Measurements from ENCODE around the gene CFP. TPM values are rescaled to one million over a fixed set of nuclear protein-coding genes. Genes with fewer than 3 reads are reported as not detected.

Gene CFP
- total RNA-seq, 1 experiment from 2014 or later, result 2.0 TPM

DNA sequence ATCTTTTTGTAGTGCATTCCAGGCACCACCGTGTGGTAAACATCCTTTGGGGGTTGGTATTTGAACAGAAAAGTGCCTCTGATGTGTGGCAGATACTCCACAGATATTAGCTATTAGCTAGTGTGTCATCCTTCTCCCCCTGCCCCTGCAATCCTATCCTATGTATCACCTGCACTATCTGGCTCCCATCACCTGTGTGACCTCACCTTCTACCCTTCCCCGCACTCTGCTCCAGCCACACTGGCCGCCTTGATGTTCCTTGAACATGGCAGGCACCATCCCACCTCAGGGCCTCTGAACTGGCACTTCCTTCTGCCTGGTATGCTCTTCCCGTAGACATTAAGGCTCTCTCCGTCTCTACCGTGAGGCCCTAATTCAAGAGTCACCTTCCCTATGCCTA, 16.9 kb upstream of the CFP start:
- ATAC-seq (no peak), DNase-seq (ENCODE audit: low spot score) (no peak)
- TF ChIP-seq NFATC4 (CRISPR knock-in tag; IDR thresholded peaks at IDR 0.05) (no peak), JAZF1 (CRISPR knock-in tag; IDR thresholded peaks at IDR 0.05) (no peak), PRDM15 (CRISPR knock-in tag; IDR thresholded peaks at IDR 0.05) (no peak), ZNF121 (CRISPR knock-in tag; IDR thresholded peaks at IDR 0.05) (no peak), GRHL2 (CRISPR knock-in tag; IDR thresholded peaks at IDR 0.05; ENCODE audit: insufficient replicate concordance, severe bottlenecking) (no peak), OVOL2 (CRISPR knock-in tag; IDR thresholded peaks at IDR 0.05; ENCODE audit: borderline replicate concordance) (no peak), EMX1 (CRISPR knock-in tag; IDR thresholded peaks at IDR 0.05) (no peak), CREB1 (CRISPR knock-in tag; IDR thresholded peaks at IDR 0.05) (no peak), ZNF138 (CRISPR knock-in tag; conservative IDR thresholded peaks at IDR 0.05) (no peak)
- TF ChIP-seq, protein P1, sequence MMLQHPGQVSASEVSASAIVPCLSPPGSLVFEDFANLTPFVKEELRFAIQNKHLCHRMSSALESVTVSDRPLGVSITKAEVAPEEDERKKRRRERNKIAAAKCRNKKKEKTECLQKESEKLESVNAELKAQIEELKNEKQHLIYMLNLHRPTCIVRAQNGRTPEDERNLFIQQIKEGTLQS (CRISPR knock-in tag; conservative IDR thresholded peaks at IDR 0.05), result no peak
- TF ChIP-seq, protein P2, sequence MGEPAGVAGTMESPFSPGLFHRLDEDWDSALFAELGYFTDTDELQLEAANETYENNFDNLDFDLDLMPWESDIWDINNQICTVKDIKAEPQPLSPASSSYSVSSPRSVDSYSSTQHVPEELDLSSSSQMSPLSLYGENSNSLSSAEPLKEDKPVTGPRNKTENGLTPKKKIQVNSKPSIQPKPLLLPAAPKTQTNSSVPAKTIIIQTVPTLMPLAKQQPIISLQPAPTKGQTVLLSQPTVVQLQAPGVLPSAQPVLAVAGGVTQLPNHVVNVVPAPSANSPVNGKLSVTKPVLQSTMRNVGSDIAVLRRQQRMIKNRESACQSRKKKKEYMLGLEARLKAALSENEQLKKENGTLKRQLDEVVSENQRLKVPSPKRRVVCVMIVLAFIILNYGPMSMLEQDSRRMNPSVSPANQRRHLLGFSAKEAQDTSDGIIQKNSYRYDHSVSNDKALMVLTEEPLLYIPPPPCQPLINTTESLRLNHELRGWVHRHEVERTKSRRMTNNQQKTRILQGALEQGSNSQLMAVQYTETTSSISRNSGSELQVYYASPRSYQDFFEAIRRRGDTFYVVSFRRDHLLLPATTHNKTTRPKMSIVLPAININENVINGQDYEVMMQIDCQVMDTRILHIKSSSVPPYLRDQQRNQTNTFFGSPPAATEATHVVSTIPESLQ (CRISPR knock-in tag; IDR thresholded peaks at IDR 0.05), result no peak
- peaks cover 6% of the 10 kb centered on the region for H3K36me3 Mint-ChIP-seq
- ChIA-PET CTCF (no interaction called here), POLR2A (no interaction called here)
- peak overlapping the region; percentile 57; the same call in 1 of the 2 replicates for H3K27ac Mint-ChIP-seq
- H3K4me1 Mint-ChIP-seq, result peaks cover 21% of the 10 kb centered on the region
- no peak overlapping the region for H3K4me3 Mint-ChIP-seq
- H3K27me3 Mint-ChIP-seq (ENCODE audit: low read depth), result no peaks in the 10 kb centered on the region
- no peaks in the 10 kb centered on the region for H3K9me3 Mint-ChIP-seq

- POLR2A ChIA-PET, result interaction anchor here (1.3 kb wide), 1 partner anchor 21 kb away, joined by 4 read pairs; no protein-coding TSS in a partner anchor
- Mint-ChIP-seq H3K9me3 (0 out of 2 replicates have a peak, but pooled peaks cover 4% of the 10 kb centered on the region), H3K4me3 (no peak overlapping the region), H3K36me3 (peaks cover 17% of the 10 kb centered on the region), H3K4me1 (peaks cover 15% of the 10 kb centered on the region), H3K27me3 (ENCODE audit: low read depth) (no peaks in the 10 kb centered on the region), H3K27ac (peak overlapping the region; percentile 60; the same call in 1 of the 2 replicates)
- ATAC-seq (no peak), DNase-seq (ENCODE audit: low spot score) (no peak)
- CTCF ChIA-PET, result interaction anchor here (2.0 kb wide), 1 partner anchor 77 kb away, joined by 12 read pairs; no protein-coding TSS in a partner anchor
- TF ChIP-seq GABPB1 (CRISPR knock-in tag; IDR thresholded peaks at IDR 0.05) (no peak), SOX15 (CRISPR knock-in tag; IDR thresholded peaks at IDR 0.05) (no peak), GTF2I (CRISPR knock-in tag; conservative IDR thresholded peaks at IDR 0.05) (no peak), TEAD4 (CRISPR knock-in tag; IDR thresholded peaks at IDR 0.05) (no peak), HMGXB4 (CRISPR knock-in tag; IDR thresholded peaks at IDR 0.05) (no peak), ZNF423 (CRISPR knock-in tag; IDR thresholded peaks at IDR 0.05) (no peak), ZNF425 (CRISPR knock-in tag; conservative IDR thresholded peaks at IDR 0.05) (no peak)
- TF ChIP-seq, protein P3, sequence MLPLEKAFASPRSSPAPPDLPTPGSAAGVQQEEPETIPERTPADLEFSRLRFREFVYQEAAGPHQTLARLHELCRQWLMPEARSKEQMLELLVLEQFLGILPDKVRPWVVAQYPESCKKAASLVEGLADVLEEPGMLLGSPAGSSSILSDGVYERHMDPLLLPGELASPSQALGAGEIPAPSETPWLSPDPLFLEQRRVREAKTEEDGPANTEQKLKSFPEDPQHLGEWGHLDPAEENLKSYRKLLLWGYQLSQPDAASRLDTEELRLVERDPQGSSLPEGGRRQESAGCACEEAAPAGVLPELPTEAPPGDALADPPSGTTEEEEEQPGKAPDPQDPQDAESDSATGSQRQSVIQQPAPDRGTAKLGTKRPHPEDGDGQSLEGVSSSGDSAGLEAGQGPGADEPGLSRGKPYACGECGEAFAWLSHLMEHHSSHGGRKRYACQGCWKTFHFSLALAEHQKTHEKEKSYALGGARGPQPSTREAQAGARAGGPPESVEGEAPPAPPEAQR (CRISPR knock-in tag; IDR thresholded peaks at IDR 0.05), result no peak
- TF ChIP-seq, protein P4, sequence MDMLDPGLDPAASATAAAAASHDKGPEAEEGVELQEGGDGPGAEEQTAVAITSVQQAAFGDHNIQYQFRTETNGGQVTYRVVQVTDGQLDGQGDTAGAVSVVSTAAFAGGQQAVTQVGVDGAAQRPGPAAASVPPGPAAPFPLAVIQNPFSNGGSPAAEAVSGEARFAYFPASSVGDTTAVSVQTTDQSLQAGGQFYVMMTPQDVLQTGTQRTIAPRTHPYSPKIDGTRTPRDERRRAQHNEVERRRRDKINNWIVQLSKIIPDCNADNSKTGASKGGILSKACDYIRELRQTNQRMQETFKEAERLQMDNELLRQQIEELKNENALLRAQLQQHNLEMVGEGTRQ (CRISPR knock-in tag; IDR thresholded peaks at IDR 0.05), result no peak
- TF ChIP-seq, protein P5, sequence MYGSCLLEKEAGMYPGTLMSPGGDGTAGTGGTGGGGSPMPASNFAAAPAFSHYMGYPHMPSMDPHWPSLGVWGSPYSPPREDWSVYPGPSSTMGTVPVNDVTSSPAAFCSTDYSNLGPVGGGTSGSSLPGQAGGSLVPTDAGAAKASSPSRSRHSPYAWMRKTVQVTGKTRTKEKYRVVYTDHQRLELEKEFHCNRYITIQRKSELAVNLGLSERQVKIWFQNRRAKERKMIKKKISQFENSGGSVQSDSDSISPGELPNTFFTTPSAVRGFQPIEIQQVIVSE (CRISPR knock-in tag; IDR thresholded peaks at IDR 0.05; ENCODE audit: borderline replicate concordance), result no peak
Measured at GRCh38 chrX:47645530-47645929, 15.8 kb upstream of the CFP start.

All from WTC11 (cell line).